Astrocyte (in vitro differentiated cells and primary cell): Measurements from ENCODE around the gene DENR.

Experiments used
- CTCF ChIP-seq: IDR thresholded peaks from 2 replicates; pipeline ENCODE4 v1.5.1; 2011; ENCODE audit warnings: low read depth, mild to moderate bottlenecking, inconsistent platforms, low read length, moderate library complexity; ENCODE audit not compliant: insufficient read depth
- EZH2 ChIP-seq: IDR thresholded peaks from 2 replicates; pipeline ENCODE4 v1.6.1; 2012; ENCODE audit warnings: mild to moderate bottlenecking, low read length, inconsistent platforms; ENCODE audit not compliant: insufficient read depth

- TF ChIP-seq CTCF = no peak
- no peak for TF ChIP-seq EZH2
Measured at GRCh38 chr12:122790393-122791075, 37.9 kb downstream of the DENR start.
